ES-I3 (cell line): ENCODE measurements around the gene ABCB8.

ENCODE experiments used
- H3K36me3 ChIP-seq: 2 replicates; pipeline ENCODE4 v1.6.1; 2013; ENCODE audit warnings: mild to moderate bottlenecking, low read length, control low read depth, moderate library complexity; ENCODE audit not compliant: insufficient read depth
- H3K4me1 ChIP-seq: 2 replicates; pipeline ENCODE4 v1.6.1; 2013; ENCODE audit warnings: mild to moderate bottlenecking, control low read depth, low read length; ENCODE audit not compliant: insufficient read depth
- H3K9ac ChIP-seq: 2 replicates; pipeline ENCODE4 v1.6.1; 2013; ENCODE audit warnings: low read depth, mild to moderate bottlenecking, low read length, moderate library complexity
- H3K9me3 ChIP-seq: 2 replicates; pipeline ENCODE4 v1.6.1; 2013; ENCODE audit warnings: mild to moderate bottlenecking, low read length, moderate library complexity; ENCODE audit not compliant: control insufficient read depth, insufficient read depth

Gene ABCB8

GRCh38 chr7:151066273-151066974 lies 38.2 kb downstream of the ABCB8 start:
- Histone ChIP-seq H3K9me3 (no peaks in the 10 kb centered on the region), H3K9ac (no peak overlapping the region), H3K4me1 (peaks cover 10% of the 10 kb centered on the region), H3K36me3 (peaks cover 7% of the 10 kb centered on the region; the same call in 1 of the 2 replicates)

- Histone ChIP-seq H3K9me3 (no peaks in the 10 kb centered on the region), H3K36me3 (peaks cover 7% of the 10 kb centered on the region; the same call in 1 of the 2 replicates), H3K9ac (no peak overlapping the region), H3K4me1 (peaks cover 10% of the 10 kb centered on the region)
These were observed 40.0 kb downstream of the ABCB8 start for GRCh38 chr7:151068069-151068773.

- Histone ChIP-seq H3K36me3 (peaks cover 7% of the 10 kb centered on the region; the same call in 1 of the 2 replicates), H3K4me1 (peaks cover 10% of the 10 kb centered on the region), H3K9me3 (no peaks in the 10 kb centered on the region), H3K9ac (no peak overlapping the region)
These were observed 41.8 kb downstream of the ABCB8 start for GRCh38 chr7:151069841-151070573.

- H3K36me3 ChIP-seq: peaks cover 7% of the 10 kb centered on the region; the same call in 1 of the 2 replicates
- H3K9ac ChIP-seq: no peak overlapping the region
- H3K4me1 ChIP-seq: peaks cover 10% of the 10 kb centered on the region
- no peaks in the 10 kb centered on the region for H3K9me3 ChIP-seq
These were observed 42.3 kb downstream of the ABCB8 start for GRCh38 chr7:151070574-151070960.

GRCh38 chr7:151071032-151071866 lies 43.0 kb downstream of the ABCB8 start:
- Histone ChIP-seq H3K9ac (no peak overlapping the region), H3K9me3 (no peaks in the 10 kb centered on the region), H3K36me3 (peaks cover 7% of the 10 kb centered on the region; the same call in 1 of the 2 replicates), H3K4me1 (peaks cover 13% of the 10 kb centered on the region)

GRCh38 chr7:151073990-151074389 lies 45.7 kb downstream of the ABCB8 start:
- no peak overlapping the region for H3K9ac ChIP-seq
- peaks cover 13% of the 10 kb centered on the region; the same call in 1 of the 2 replicates for H3K4me1 ChIP-seq
- H3K9me3 ChIP-seq: no peaks in the 10 kb centered on the region
- no peaks in the 10 kb centered on the region; the same call in 1 of the 2 replicates for H3K36me3 ChIP-seq

GRCh38 chr7:151074817-151075661 lies 46.8 kb downstream of the ABCB8 start:
- no peaks in the 10 kb centered on the region for H3K9me3 ChIP-seq
- H3K36me3 ChIP-seq: no peaks in the 10 kb centered on the region; the same call in 1 of the 2 replicates
- peaks cover 17% of the 10 kb centered on the region; the same call in 1 of the 2 replicates for H3K4me1 ChIP-seq
- H3K9ac ChIP-seq: no peak overlapping the region

GRCh38 chr7:151075662-151075971 lies 47.4 kb downstream of the ABCB8 start:
- H3K4me1 ChIP-seq: peaks cover 17% of the 10 kb centered on the region; the same call in 1 of the 2 replicates
- no peaks in the 10 kb centered on the region; the same call in 1 of the 2 replicates for H3K36me3 ChIP-seq
- no peak overlapping the region for H3K9ac ChIP-seq
- H3K9me3 ChIP-seq: no peaks in the 10 kb centered on the region

GRCh38 chr7:151075978-151076426 lies 47.8 kb downstream of the ABCB8 start:
- H3K9ac ChIP-seq: no peak overlapping the region
- peaks cover 17% of the 10 kb centered on the region; the same call in 1 of the 2 replicates for H3K4me1 ChIP-seq
- no peaks in the 10 kb centered on the region for H3K9me3 ChIP-seq
- no peaks in the 10 kb centered on the region; the same call in 1 of the 2 replicates for H3K36me3 ChIP-seq

- H3K9ac ChIP-seq: no peak overlapping the region
- H3K9me3 ChIP-seq: no peaks in the 10 kb centered on the region
- no peaks in the 10 kb centered on the region; the same call in 1 of the 2 replicates for H3K36me3 ChIP-seq
- peaks cover 19% of the 10 kb centered on the region; the same call in 1 of the 2 replicates for H3K4me1 ChIP-seq
These were observed 48.8 kb downstream of the ABCB8 start for GRCh38 chr7:151076863-151077704.

GRCh38 chr7:151077705-151078232 lies 49.5 kb downstream of the ABCB8 start:
- H3K4me1 ChIP-seq: peaks cover 19% of the 10 kb centered on the region; the same call in 1 of the 2 replicates
- H3K36me3 ChIP-seq: no peaks in the 10 kb centered on the region; the same call in 1 of the 2 replicates
- H3K9ac ChIP-seq: no peak overlapping the region
- H3K9me3 ChIP-seq: no peaks in the 10 kb centered on the region
